HG03196 (cell line): ENCODE results near the gene GPBAR1.
"Not testable (repeated sequence)": the region's sequence is repeated elsewhere in the genome, so short reads cannot be mapped to it uniquely, and the experiment has no call there.

Experiments used
- ATAC-seq: cut with Tn5 transposase; IDR thresholded peaks from one replicate; pipeline ENCODE4 v1.9.1; 2021; ENCODE audit not compliant: unreplicated experiment

The GPBAR1 gene

GRCh38 chr2:218266316-218266979, 5.6 kb downstream of the GPBAR1 start:
- ATAC-seq, result no peak

DNA sequence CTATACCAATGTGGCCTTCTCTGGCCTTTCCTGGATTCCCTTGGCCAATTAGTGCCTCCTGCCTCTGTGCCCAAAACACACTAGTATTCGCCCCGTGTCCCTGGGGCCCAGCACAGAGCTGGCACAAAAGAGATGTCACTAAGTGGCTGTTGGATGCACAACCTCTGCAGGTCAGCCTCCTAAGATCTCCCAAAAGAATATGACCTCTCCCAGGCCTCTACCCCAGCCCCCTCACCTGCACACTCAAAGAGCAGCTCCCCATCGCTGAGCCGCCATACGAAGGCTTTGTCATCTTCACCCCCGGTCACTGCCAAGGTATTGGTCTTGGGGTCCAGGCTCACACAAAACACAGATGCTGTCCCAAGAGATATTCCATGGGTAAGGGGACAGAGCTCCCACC, 6.4 kb downstream of the GPBAR1 start:
- ATAC-seq, result no peak

GRCh38 chr2:218269900-218270720, 9.3 kb downstream of the GPBAR1 start, which contains the start of the genes AAMP and PNKD:
TSS of gene AAMP (minus strand) at chr2:218270137. CDS start at chr2:218270086, 51 bp downstream.
TSS of gene PNKD (plus strand) at chr2:218270519. CDS start at chr2:218270536, 17 bp downstream.
- ATAC-seq, result peak; percentile 87

GRCh38 chr2:218270721-218271486, 10.1 kb downstream of the GPBAR1 start:
- ATAC-seq, result no peak

DNA sequence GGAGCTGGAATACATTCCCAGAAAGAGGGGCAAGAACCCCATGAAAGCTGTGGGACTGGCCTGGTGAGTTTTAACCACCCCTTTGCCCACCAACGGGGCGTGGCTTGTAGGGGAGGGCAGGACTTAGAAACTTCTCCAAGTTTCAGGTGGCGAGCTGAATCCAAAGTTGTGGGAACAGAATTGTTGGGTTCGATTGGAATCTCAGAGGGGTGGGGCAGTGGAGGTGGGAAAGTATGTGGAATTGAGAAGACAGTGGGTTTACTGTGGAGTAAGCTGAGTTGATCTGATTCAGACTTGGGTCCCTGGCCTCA, 10.6 kb downstream of the GPBAR1 start:
- ATAC-seq, result no peak

- ATAC-seq, result no peak
These were observed 11.2 kb downstream of the GPBAR1 start for GRCh38 chr2:218271865-218272530.

GRCh38 chr2:218272531-218273212, 11.9 kb downstream of the GPBAR1 start:
- ATAC-seq, result peak; percentile 32

DNA sequence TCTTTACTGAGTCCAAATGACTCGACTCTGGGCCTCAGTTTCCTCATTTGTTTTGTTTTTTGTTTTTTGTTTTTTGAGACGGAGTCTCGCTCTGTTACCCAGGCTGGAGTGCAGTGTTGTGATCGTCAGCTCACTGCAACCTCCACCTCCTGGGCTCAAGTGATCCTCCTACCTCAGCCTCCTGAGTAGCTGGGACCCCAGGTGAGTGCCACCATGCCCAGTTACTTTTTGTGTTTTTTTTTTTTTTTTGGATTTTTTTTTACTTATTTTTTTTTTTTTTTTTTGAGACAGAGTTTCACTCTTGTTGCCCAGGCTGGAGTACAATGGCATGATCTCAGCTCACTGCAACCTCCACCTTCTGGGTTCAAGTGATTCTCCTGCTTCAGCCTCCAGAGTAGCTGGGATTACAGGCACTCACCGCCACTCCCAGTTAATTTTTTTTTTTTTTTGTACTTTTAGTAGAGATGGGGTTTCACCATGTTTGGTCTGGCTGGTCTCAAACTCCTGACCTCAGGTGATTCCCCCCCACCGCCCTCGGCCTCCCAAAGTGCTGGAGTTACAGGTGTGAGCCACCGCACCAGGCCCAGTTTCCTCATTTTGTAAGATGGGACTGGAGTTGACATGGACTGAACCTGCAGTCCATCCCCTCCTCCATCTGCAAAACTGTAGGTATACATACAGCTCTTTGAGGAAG, 12.5 kb downstream of the GPBAR1 start:
- not testable (repeated sequence) for ATAC-seq

GRCh38 chr2:218273908-218274249, 13.1 kb downstream of the GPBAR1 start:
- no peak for ATAC-seq

DNA sequence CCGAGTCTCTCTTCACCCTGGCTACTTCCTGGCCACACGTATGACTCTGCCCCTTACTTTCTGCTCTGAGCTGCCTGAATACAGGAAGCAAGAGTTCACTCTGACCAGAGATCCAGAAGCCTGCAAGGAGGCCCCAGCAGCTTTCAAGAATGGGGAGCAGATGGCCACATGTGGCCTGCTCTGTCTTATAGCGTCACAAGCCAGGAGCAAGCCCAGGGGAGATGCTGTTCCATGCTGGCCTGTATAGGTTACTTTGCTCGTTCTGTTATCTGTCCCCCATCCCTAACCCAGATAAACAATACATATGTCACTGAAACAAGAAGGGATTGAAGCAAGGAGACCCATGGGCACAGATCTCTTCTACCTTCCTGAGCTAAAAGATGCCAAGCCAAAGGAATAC, 13.8 kb downstream of the GPBAR1 start:
- ATAC-seq, result no peak

DNA sequence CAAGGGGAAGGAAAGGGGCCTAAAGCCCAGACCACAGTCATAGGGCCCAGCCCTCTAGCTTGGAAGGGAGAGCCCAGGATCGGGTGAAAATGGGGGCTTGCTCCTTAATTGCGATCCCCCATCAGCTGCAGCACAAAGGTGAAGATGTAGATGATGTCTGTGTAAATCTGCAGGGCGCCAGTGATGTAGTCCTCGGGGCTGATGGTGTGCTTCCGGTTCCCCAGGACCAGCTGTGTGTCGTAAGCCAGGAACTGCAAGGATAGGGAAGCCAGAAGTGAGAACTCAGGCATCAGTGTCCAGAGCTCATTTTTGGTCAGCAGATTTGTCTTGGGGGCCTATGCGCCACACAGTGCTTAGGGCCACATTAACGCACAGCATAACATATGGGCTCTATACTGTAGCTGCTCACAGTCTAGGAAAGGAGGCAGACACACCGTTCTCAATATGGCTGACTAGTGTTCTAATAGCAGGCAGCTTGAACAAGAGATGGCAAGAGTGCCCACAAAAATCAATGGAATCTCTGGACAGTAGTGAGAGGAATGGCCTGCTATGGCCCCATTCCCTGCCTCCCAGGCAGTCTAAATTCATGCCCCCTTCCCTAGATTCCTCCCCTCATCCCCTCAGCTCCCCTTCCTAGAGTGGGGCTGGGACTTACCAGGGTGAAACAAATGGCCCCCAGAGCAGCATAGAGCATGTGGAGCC, 14.7 kb downstream of the GPBAR1 start:
- no peak for ATAC-seq

DNA sequence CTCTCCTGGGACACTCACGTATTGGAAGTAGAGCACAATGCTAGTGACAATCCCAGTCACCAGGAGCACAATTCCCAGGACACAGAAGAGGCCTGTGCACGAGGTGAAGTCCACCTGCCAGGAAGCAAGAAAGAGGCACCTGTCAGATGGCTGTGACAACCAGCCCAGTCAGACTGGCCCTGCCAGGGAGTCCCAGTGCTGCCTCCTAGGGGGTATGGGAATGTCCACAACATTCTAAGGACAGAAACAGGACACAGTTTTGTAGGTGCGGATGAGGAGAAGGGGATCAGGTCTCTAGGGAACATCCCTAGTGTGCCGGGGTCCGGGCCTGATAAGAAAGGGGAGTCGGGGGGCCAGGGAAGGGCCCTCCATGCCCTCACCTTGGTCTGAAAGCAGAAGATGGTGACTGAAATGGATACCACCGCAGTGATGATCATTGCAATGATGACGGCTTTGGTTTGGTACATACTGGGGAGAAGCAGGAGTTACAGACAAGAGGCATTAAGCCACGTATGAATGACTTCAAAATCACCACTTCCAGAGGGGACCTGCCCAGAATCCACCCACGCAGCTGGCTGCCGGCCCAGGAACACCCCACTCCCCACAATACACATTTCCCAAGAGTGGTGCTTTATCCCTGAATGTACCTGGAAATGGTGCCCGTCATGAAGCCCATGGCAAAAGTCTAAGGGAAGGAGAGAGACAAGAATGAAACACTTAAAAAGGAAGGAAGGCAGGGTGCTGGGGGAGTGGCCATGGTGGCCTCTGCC, 16.4 kb downstream of the GPBAR1 start:
- no peak for ATAC-seq

DNA sequence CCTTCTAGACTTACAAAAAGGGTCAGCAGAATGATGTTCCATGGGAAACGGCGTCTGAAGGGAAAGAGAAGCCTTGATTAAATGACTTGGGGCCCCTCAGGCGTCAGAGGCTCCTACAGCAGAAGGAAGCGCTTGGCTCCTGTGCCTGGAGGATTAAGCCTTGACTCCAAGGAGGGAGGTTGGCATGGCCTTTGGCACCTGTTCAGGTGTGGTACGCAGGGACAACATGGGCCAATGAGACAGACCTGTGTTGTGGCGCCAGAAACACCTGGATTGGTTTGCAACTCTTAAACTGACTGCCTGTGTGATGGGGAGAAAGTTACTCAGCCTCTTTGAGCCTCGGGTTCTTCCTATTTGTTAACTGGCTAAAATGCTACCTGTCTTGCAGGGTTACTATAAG, 17.1 kb downstream of the GPBAR1 start:
- ATAC-seq, result no peak

- no peak for ATAC-seq
These were observed 17.9 kb downstream of the GPBAR1 start for GRCh38 chr2:218278531-218279360.

GRCh38 chr2:218280260-218280870, 19.6 kb downstream of the GPBAR1 start:
- no peak for ATAC-seq

DNA sequence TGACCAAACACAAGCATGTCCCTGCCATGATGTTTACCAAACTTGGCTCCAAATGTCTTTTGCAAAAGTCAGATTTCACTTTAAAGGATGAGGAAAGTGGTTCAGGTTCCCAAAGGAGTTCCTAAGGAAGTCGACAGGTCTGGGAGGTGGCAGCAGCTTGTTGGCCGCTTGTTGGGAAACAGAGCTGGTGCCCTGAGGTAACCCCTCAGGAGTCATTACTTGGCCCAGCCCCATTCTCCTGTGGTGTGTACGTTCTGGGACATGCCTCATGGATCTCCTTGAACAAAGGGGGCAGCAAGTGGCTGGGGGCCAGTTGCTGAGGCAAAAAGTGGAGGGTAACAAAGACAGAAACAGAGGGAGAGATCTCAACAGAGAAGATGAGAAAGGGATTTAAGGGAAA, 20.6 kb downstream of the GPBAR1 start:
- ATAC-seq, result no peak

GRCh38 chr2:218282173-218282991, 21.6 kb downstream of the GPBAR1 start:
- ATAC-seq, result no peak
